Measurements from ENCODE around the gene REPIN1. TPM values are rescaled to one million over a fixed set of nuclear protein-coding genes. Genes with fewer than 3 reads are reported as not detected.
A peak's percentile ranks its signal among the peaks of the same experiment; 100 is the strongest.

The REPIN1 gene
- total RNA-seq, 1 donor from 2014 or later = 146 TPM

DNA sequence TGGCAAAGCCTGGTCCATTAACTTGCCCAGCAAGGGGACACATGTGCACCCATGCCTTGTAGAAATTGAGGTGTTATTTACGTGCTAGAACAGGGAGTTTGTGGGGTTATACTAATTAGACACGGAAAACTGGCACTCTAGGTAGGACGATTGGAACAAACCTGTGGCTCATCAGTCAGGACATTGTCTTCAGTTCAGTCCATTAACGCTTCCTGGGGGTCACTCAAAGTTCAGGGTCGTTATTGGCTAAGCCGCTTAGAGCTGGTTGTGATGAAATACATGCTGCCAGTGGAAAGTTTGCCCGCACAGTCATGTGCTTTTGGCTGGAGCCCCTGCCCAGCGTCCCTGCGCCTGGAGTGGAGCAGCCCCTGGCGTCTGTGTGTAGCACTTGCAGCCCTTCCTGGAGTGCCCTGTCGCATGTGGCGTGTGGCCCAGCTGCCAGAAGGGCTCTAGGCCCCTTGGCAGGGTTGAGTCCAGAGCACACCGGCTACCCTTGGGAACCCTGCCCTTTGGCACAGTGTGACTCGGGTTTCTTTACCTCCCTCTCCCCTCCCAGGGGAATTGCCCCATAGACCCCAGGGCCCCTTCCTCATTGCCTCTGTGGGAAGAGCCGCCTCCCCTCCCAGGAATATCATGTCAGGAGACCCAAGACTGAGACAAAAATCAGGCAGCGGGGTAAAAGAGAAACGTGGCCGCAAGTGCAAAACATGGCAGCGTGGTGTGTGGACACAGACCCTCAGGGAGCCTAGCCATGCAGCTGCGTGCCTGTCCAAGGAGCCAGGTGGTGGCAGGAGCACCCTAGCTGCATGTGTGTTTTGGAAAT, 20.3 kb downstream of the REPIN1 start:
- DNase-seq = no peak
- no peak overlapping the region for H3K4me3 Mint-ChIP-seq (ENCODE audit: unreplicated experiment)
- H3K36me3 Mint-ChIP-seq (ENCODE audit: unreplicated experiment) = no peaks in the 10 kb centered on the region
- TF ChIP-seq, protein P1, sequence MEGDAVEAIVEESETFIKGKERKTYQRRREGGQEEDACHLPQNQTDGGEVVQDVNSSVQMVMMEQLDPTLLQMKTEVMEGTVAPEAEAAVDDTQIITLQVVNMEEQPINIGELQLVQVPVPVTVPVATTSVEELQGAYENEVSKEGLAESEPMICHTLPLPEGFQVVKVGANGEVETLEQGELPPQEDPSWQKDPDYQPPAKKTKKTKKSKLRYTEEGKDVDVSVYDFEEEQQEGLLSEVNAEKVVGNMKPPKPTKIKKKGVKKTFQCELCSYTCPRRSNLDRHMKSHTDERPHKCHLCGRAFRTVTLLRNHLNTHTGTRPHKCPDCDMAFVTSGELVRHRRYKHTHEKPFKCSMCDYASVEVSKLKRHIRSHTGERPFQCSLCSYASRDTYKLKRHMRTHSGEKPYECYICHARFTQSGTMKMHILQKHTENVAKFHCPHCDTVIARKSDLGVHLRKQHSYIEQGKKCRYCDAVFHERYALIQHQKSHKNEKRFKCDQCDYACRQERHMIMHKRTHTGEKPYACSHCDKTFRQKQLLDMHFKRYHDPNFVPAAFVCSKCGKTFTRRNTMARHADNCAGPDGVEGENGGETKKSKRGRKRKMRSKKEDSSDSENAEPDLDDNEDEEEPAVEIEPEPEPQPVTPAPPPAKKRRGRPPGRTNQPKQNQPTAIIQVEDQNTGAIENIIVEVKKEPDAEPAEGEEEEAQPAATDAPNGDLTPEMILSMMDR (IDR thresholded peaks at IDR 0.05; ENCODE audit: partially characterized antibody, unreplicated experiment) = no peak
- peaks cover 42% of the 10 kb centered on the region for H3K4me1 Mint-ChIP-seq (ENCODE audit: low read depth, unreplicated experiment)
- peaks cover 4% of the 10 kb centered on the region for H3K9me3 Mint-ChIP-seq (ENCODE audit: unreplicated experiment)
- H3K27ac Mint-ChIP-seq (ENCODE audit: unreplicated experiment) = peak overlapping the region; percentile 86
- peaks cover 5% of the 10 kb centered on the region for H3K27me3 Mint-ChIP-seq (ENCODE audit: unreplicated experiment)

DNA sequence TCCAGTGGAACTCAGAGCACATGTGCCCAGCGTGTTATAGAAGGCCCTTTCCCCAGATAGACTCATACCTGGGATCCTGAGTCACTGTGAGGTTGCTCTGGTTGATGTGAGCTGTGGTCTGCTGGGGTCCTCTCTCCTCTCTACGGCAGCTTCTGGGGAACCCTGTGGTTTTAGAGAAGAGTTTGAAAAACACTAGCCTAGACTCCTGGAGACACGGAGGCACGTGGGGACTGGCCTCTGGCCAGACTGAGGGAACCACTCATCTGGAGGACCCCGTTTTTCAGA, 20.9 kb downstream of the REPIN1 start:
- Mint-ChIP-seq H3K9me3 (ENCODE audit: unreplicated experiment) (peaks cover 4% of the 10 kb centered on the region), H3K4me1 (ENCODE audit: low read depth, unreplicated experiment) (peaks cover 40% of the 10 kb centered on the region)

DNA sequence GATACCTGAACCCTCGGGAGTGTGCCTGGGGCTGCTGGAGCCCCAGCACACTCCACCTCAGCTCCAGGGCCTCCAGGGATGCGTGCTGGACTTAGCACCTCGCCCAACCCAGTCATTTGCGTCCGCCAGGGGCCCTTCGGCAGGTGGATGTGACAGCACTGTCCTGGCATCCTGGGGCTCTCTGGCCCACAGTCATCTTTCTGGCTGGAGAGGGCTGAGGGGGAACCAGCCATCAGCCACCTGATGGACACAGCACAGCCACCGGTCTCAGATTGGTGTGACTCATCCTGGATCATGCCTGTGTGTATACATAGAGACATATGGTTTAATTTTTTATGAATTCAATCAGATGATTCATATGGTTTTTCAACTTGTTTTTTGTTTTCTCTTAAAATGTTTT, 21.6 kb downstream of the REPIN1 start:
- H3K27me3 Mint-ChIP-seq (ENCODE audit: unreplicated experiment) = peaks cover 5% of the 10 kb centered on the region
- peaks cover 36% of the 10 kb centered on the region for H3K4me1 Mint-ChIP-seq (ENCODE audit: low read depth, unreplicated experiment)
- H3K36me3 Mint-ChIP-seq (ENCODE audit: unreplicated experiment) = no peaks in the 10 kb centered on the region

More for the DNA sequence above, 20.9 kb downstream of the REPIN1 start:
- no peak for DNase-seq
- H3K4me3 Mint-ChIP-seq (ENCODE audit: unreplicated experiment) = no peak overlapping the region
- peaks cover 5% of the 10 kb centered on the region for H3K27me3 Mint-ChIP-seq (ENCODE audit: unreplicated experiment)
- no peak overlapping the region for H3K27ac Mint-ChIP-seq (ENCODE audit: unreplicated experiment)
- TF ChIP-seq, protein P1 (IDR thresholded peaks at IDR 0.05; ENCODE audit: partially characterized antibody, unreplicated experiment) = no peak
- no peaks in the 10 kb centered on the region for H3K36me3 Mint-ChIP-seq (ENCODE audit: unreplicated experiment)

DNA sequence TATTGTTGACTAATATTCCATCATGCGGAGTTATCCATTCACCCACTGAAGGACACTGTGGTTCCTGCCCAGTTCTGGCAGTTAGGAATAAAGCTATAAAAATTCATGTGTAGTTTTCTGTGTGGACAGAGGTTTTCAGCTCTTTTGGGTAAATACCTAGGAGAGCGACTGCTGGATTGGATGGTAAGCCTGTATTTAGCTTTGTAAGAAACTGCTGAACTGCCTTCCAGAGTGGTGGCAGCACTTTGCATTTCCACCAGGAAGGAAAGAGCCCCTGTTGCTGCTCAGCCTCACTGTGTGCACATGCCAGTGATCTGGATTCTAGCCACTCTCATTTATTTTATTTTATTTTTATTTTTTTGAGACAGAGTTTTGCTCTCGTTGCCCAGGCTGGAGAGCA, 24.7 kb downstream of the REPIN1 start:
- no peak overlapping the region for H3K4me3 Mint-ChIP-seq (ENCODE audit: unreplicated experiment)
- no peak overlapping the region for H3K27ac Mint-ChIP-seq (ENCODE audit: unreplicated experiment)
- H3K4me1 Mint-ChIP-seq (ENCODE audit: low read depth, unreplicated experiment) = peaks cover 15% of the 10 kb centered on the region
- no peaks in the 10 kb centered on the region for H3K36me3 Mint-ChIP-seq (ENCODE audit: unreplicated experiment)
- DNase-seq = no peak
- peaks cover 5% of the 10 kb centered on the region for H3K27me3 Mint-ChIP-seq (ENCODE audit: unreplicated experiment)
- H3K9me3 Mint-ChIP-seq (ENCODE audit: unreplicated experiment) = peaks cover under 1% of the 10 kb centered on the region
- TF ChIP-seq, protein P1 (IDR thresholded peaks at IDR 0.05; ENCODE audit: partially characterized antibody, unreplicated experiment) = no peak

More for the DNA sequence above, 21.6 kb downstream of the REPIN1 start:
- TF ChIP-seq, protein P1 (IDR thresholded peaks at IDR 0.05; ENCODE audit: partially characterized antibody, unreplicated experiment) = no peak
- peaks cover 4% of the 10 kb centered on the region for H3K9me3 Mint-ChIP-seq (ENCODE audit: unreplicated experiment)
- no peak overlapping the region for H3K27ac Mint-ChIP-seq (ENCODE audit: unreplicated experiment)
- DNase-seq = no peak
- H3K4me3 Mint-ChIP-seq (ENCODE audit: unreplicated experiment) = no peak overlapping the region

DNA sequence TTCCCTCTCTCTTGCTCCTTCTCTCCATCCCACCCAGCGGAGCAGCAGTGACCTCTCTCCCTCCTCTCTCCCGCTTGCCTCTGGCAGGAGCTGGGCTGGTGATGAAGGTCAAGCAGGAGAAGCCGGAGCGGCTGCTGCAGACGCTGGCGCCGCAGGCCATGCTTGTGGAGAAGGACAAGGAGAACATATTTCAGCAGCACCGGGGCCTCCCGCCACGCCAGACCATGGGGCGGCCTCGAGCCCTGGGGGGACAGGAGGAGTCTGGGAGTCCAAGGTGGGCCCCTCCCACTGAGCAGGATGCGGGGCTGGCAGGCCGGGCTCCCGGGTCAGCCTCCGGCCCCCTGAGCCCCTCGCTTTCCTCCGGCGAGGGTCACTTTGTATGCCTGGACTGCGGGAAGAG, 27.8 kb downstream of the REPIN1 start:
- H3K27me3 Mint-ChIP-seq (ENCODE audit: unreplicated experiment) = peaks cover 7% of the 10 kb centered on the region
- H3K4me1 Mint-ChIP-seq (ENCODE audit: low read depth, unreplicated experiment) = peaks cover 27% of the 10 kb centered on the region
- H3K4me3 Mint-ChIP-seq (ENCODE audit: unreplicated experiment) = no peak overlapping the region
- no peak for DNase-seq
- TF ChIP-seq, protein P1 (IDR thresholded peaks at IDR 0.05; ENCODE audit: partially characterized antibody, unreplicated experiment) = no peak
- H3K36me3 Mint-ChIP-seq (ENCODE audit: unreplicated experiment) = no peaks in the 10 kb centered on the region
- peaks cover 5% of the 10 kb centered on the region for H3K9me3 Mint-ChIP-seq (ENCODE audit: unreplicated experiment)
- no peak overlapping the region for H3K27ac Mint-ChIP-seq (ENCODE audit: unreplicated experiment)

Measured in glutamatergic neuron (in vitro differentiated cells).